ENCODE results near the gene ITGB5. TPM values are rescaled to one million over a fixed set of nuclear protein-coding genes. Genes with fewer than 3 reads are reported as not detected.

The ITGB5 gene
- total RNA-seq, 1 donor from 2014 or later: 122 TPM

- Histone ChIP-seq H3K4me3 (no peak overlapping the region), H3K27me3 (ENCODE audit: low read depth) (no peaks in the 10 kb centered on the region), H3K36me3 (peaks cover 31% of the 10 kb centered on the region), H3K9me3 (replicated peaks) (no peaks in the 10 kb centered on the region), H3K27ac (replicated peaks) (peak overlapping the region; percentile 75), H3K4me1 (peaks cover 67% of the 10 kb centered on the region)
- no peak for DNase-seq
- no peak for TF ChIP-seq CTCF (IDR thresholded peaks at IDR 0.05; ENCODE audit: borderline replicate concordance)
- intact Hi-C loops (cut with micrococcal nuclease): no loop called here
Observed at GRCh38 chr3:124846189-124846588, 41.0 kb downstream of the ITGB5 start.

- peaks cover 37% of the 10 kb centered on the region for H3K36me3 ChIP-seq
- TF ChIP-seq CTCF (IDR thresholded peaks at IDR 0.05; ENCODE audit: borderline replicate concordance): no peak
- H3K4me3 ChIP-seq: no peak overlapping the region
- H3K27me3 ChIP-seq (ENCODE audit: low read depth): no peaks in the 10 kb centered on the region
- intact Hi-C loops (cut with micrococcal nuclease): no loop called here
- no peaks in the 10 kb centered on the region for H3K9me3 ChIP-seq (replicated peaks)
- peak; percentile 39 for DNase-seq
- H3K27ac ChIP-seq (replicated peaks): peak overlapping the region; percentile 75
- H3K4me1 ChIP-seq: peaks cover 67% of the 10 kb centered on the region
Observed at GRCh38 chr3:124845406-124845805, 41.8 kb downstream of the ITGB5 start.

- intact Hi-C loops (cut with micrococcal nuclease): no loop called here
- Histone ChIP-seq H3K9me3 (replicated peaks) (no peaks in the 10 kb centered on the region), H3K27me3 (ENCODE audit: low read depth) (no peaks in the 10 kb centered on the region), H3K4me1 (peaks cover 78% of the 10 kb centered on the region), H3K27ac (replicated peaks) (peak overlapping the region; percentile 60), H3K36me3 (peaks cover 37% of the 10 kb centered on the region), H3K4me3 (no peak overlapping the region)
- no peak for TF ChIP-seq CTCF (IDR thresholded peaks at IDR 0.05; ENCODE audit: borderline replicate concordance)
- DNase-seq: no peak
Observed at GRCh38 chr3:124843506-124844177, 43.5 kb downstream of the ITGB5 start.

GRCh38 chr3:124843047-124843446, 44.1 kb downstream of the ITGB5 start:
- intact Hi-C loops (cut with micrococcal nuclease): no loop called here
- H3K36me3 ChIP-seq: peaks cover 32% of the 10 kb centered on the region

GRCh38 chr3:124841517-124841916, 45.6 kb downstream of the ITGB5 start:
- H3K27me3 ChIP-seq (ENCODE audit: low read depth): no peaks in the 10 kb centered on the region
- no peak for DNase-seq
- peaks cover 17% of the 10 kb centered on the region for H3K36me3 ChIP-seq
- intact Hi-C loops (cut with micrococcal nuclease): no loop called here
- no peak overlapping the region for H3K4me3 ChIP-seq
- peaks cover 97% of the 10 kb centered on the region for H3K4me1 ChIP-seq
- TF ChIP-seq CTCF (IDR thresholded peaks at IDR 0.05; ENCODE audit: borderline replicate concordance): no peak
- no peaks in the 10 kb centered on the region for H3K9me3 ChIP-seq (replicated peaks)
- no peak overlapping the region for H3K27ac ChIP-seq (replicated peaks)

More at GRCh38 chr3:124843047-124843446, 44.1 kb downstream of the ITGB5 start:
- no peak for TF ChIP-seq CTCF (IDR thresholded peaks at IDR 0.05; ENCODE audit: borderline replicate concordance)
- Histone ChIP-seq H3K9me3 (replicated peaks) (no peaks in the 10 kb centered on the region), H3K4me3 (no peak overlapping the region), H3K27me3 (ENCODE audit: low read depth) (no peaks in the 10 kb centered on the region), H3K4me1 (peaks cover 84% of the 10 kb centered on the region), H3K27ac (replicated peaks) (peak overlapping the region; percentile 60)
- no peak for DNase-seq
